GM21360 (cell line): Measurements from ENCODE around the gene SART3.
A peak's percentile ranks its signal among the peaks of the same experiment; 100 is the strongest.
"Not testable (repeated sequence)": the region's sequence is repeated elsewhere in the genome, so short reads cannot be mapped to it uniquely, and the experiment has no call there.

Experiments
- ATAC-seq: cut with Tn5 transposase; IDR thresholded peaks from one replicate; pipeline ENCODE4 v1.9.1; 2021; ENCODE audit warnings: mild to moderate bottlenecking, moderate library complexity; ENCODE audit not compliant: unreplicated experiment

The SART3 gene

GRCh38 chr12:108582978-108583770, 22.2 kb upstream of the SART3 start:
- ATAC-seq = no peak

- no peak for ATAC-seq
These were observed 21.5 kb upstream of the SART3 start for GRCh38 chr12:108582509-108582908.

- ATAC-seq = no peak
These were observed 20.6 kb upstream of the SART3 start for GRCh38 chr12:108581311-108582227.

- ATAC-seq = no peak
These were observed 19.6 kb upstream of the SART3 start for GRCh38 chr12:108580531-108580930.

GRCh38 chr12:108578813-108579212, 17.8 kb upstream of the SART3 start:
- ATAC-seq = no peak

GRCh38 chr12:108578264-108578663, 17.3 kb upstream of the SART3 start:
- ATAC-seq = no peak

- no peak for ATAC-seq
These were observed 16.5 kb upstream of the SART3 start for GRCh38 chr12:108577458-108577857.

- no peak for ATAC-seq
These were observed 15.8 kb upstream of the SART3 start for GRCh38 chr12:108576660-108577234.

- ATAC-seq = no peak
These were observed 14.4 kb upstream of the SART3 start for GRCh38 chr12:108575199-108575912.

- not testable (repeated sequence) for ATAC-seq
These were observed 13.3 kb upstream of the SART3 start for GRCh38 chr12:108574276-108574675.

GRCh38 chr12:108573317-108573716, 12.3 kb upstream of the SART3 start:
- no peak for ATAC-seq

GRCh38 chr12:108572166-108572790, 11.3 kb upstream of the SART3 start:
- ATAC-seq = no peak

- ATAC-seq = no peak
These were observed 10.7 kb upstream of the SART3 start for GRCh38 chr12:108571609-108572165.

GRCh38 chr12:108570743-108571608, 10.0 kb upstream of the SART3 start:
- ATAC-seq = no peak

- peak; percentile 67 for ATAC-seq
These were observed 7.6 kb upstream of the SART3 start for GRCh38 chr12:108568338-108569154.

GRCh38 chr12:108567406-108568337, 6.7 kb upstream of the SART3 start:
- ATAC-seq = no peak

GRCh38 chr12:108566452-108566851, 5.5 kb upstream of the SART3 start:
- ATAC-seq = no peak
